SH-SY5Y (cell line): Measurements from ENCODE around the gene TBC1D32.

ENCODE experiments used
- GATA2 ChIP-seq: IDR thresholded peaks from 2 replicates; pipeline ENCODE4 v1.6.1; 2011; ENCODE audit warnings: mild to moderate bottlenecking, low read depth, low read length
- GATA3 ChIP-seq: IDR thresholded peaks from 2 replicates; pipeline ENCODE4 v1.6.1; 2011; ENCODE audit warnings: low read depth, mild to moderate bottlenecking, low read length, moderate library complexity

TBC1D32 gene

DNA sequence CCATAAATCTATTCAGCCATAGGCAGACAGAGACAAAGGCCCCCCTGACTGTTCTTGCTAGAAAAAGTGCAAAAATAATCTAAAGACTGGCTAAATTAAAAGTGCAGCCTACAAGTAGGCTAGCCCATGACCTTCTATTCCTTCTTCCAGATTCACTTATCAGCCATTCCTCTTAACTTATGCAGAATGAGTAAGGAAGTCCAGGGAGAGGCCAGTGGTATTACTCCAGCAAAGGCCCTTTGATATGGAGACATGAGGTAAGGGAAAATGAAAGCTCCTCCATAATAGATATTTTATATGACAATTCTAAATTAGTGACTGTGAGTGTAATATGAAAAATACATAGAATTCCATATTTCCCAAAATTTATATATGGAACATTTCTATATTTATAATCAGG lies 199.4 kb downstream of the TBC1D32 start:
- TF ChIP-seq GATA3 (no peak), GATA2 (no peak)

DNA sequence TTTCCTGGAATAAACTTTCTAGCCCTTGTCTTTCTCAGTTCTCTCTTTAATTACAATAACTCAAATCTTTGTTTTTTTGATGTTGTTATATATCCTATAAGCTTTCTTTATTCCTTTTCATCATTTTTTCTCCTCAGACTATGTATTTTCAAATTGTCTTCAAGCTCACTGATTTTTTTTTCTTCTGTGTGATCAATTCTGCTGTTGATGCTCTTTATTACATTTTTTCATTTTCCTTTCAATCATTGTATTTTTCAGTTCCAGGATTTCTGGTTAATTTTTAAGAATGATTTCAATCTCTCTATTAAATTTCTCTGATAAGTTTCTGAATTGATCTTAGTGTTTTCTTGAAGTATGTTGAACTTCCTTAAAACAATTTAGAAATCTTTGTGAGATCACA lies 209.7 kb downstream of the TBC1D32 start:
- TF ChIP-seq GATA3 (no peak), GATA2 (no peak)

DNA sequence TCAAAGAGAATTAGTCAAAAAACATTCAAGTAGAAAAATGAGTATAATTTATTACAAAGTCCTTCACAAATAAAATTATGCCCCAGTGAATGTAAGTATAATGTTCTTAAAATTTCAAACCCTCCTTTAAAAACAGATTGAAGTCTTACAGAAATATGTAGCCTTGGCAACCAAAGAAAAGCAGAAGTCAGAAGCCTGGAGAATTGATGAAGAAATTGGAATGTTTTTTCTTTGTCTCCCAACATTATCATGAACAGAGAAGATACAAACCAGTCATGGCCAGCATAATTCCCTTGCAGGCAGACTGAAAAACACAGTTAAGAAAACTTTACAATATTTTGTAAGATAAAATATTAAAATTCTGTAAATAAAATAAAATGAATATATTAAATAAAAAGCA lies 221.9 kb downstream of the TBC1D32 start:
- TF ChIP-seq GATA3 (no peak), GATA2 (no peak)

DNA sequence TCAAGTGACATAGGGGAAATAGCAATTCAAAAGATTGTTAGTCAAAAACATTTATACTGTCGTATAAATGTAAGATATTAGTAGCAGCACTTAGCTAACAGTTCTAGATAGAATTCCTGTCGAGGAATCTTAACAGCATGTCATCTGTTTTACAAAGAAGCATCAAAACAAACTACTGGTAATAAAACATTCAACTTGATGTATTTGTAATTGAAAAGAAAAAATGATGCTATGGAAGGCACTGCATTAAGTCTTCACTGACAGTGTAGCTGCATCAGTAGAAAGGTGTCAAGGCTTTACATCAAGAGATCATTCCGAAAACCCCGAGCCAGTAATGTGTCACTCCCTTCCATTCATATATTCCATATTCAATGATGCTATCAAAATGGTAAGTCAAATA lies 223.5 kb downstream of the TBC1D32 start:
- no peak for TF ChIP-seq GATA3
- no peak for TF ChIP-seq GATA2

DNA sequence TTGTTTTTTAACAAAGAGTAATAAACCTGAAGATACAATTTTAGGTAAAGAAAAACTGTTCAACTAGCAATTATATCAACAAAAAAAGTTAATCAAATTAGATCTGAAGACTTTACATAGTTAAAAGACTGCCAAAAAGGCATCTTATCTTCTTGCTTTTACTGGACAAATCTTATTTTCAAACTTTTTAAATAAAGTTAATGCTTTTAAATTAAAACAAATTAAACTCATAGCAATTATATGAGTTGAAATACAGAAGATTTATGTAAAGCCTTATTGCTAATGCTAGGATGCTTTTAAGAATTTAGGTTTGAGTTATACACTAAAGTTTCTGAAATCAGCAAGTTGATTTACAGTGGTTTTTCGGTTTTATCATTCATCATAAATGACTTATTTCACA lies 227.3 kb downstream of the TBC1D32 start:
- TF ChIP-seq GATA2 (no peak), GATA3 (no peak)

DNA sequence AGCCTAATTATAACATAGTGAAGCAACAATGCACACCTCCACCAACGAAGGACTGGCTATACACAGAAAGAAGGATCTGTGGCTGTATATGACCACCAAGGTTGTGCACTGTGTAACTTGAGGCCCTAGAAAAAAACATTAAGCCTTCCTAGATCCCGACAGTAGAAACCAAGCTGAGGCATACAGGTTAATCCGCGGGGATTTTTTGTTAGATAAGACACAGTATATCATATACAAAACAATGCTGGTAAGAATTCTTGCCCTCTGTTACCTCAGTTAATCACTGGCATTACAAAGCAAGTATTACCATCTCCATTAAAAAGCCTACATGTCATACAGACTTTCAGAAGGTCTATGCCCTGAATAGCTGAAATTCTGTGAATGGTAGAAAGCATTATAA lies 228.8 kb downstream of the TBC1D32 start:
- TF ChIP-seq GATA2 (no peak), GATA3 (no peak)

DNA sequence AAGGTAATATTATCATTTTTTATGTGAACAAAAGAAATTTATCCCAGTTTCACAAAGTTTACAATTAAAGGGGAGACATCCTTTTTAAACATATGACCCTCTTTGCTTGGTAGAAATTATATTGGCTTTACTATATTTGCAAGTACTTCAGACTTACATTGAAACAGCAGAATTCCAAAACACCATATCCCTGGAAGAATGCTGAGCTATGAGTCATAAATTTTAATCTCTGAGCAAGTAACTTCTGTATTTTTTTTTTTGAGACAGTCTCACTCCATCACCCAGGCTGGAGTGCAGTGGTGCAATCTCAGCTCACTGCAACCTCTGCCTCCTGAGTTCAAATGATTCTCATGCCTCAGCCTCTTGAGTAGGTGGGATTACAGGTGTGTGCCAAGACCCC lies 240.4 kb downstream of the TBC1D32 start:
- TF ChIP-seq GATA3 (no peak), GATA2 (no peak)

DNA sequence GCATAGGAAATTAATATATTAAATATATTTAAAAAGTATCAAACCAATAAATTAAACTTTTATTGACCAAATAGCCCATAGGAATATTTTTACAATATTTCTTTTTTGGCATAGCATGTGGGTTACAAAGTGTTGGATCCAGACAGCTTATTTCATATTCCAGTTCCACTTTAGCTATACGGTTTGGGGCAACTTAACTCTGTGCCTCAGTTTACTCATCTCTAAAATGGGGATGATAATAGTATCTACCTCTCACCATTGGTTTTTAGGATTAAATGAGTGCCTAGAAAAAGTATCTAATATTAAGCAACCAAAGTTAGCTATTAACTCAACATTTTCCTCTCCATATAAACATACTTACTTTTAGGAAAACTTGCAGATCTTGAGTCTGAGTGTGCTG lies 243.8 kb downstream of the TBC1D32 start:
- TF ChIP-seq GATA3 (no peak), GATA2 (no peak)

DNA sequence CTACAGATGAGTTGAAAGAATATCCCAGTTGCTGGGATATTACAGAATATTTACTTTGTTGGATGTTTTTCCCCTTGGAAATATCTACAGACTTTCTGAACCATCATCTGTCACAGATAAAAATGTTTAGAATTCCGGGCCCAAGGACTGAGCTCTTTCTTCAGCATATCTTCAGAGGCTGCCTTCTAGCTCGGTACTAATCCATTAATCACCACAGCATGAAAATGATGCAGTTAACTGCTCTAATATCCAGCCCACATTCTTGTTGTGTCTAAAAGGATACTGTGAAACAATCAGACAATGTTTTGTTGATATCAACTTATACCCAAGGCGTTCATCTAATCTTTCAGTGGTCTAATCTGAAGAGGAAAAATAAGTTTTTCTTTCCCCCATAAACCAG lies 247.4 kb downstream of the TBC1D32 start:
- TF ChIP-seq GATA3 = no peak
- TF ChIP-seq GATA2 = no peak

DNA sequence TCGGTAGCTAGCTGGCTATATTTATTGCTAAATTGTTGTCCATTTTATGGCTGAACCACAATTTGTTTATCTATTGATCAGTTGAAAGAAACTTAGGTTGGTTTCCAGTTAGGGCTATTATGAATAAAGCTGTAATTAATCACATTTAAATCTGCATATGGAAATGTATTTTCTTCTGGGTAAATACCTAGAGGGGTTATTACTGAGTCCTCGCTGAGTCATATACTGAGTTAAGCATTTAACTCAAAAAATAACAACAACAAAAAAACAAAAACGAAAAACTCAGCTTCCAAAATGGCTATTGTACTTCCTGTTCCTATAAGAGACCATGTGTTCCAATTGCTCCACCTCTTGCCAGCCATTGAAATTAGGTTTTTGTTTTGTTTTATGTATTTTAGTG lies 258.2 kb downstream of the TBC1D32 start:
- TF ChIP-seq GATA2 = no peak
- TF ChIP-seq GATA3 = no peak

DNA sequence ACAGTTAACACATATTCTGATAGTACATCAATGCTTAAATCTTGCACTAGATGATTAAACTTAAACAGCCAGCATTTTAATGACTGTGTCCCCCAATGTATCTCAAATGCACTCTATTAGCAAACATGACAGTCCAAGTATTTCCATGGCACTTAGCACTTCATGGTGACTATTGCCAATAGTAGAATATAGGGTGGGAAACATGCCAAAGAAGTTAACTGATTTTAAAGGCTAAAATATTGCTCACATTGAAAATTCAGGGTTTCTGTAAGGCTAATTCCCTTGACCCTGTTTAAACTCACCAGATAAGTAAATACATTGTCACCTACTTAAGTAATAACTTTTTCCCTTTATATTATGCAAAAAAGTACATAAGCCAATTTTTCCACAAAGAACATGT lies 266.9 kb downstream of the TBC1D32 start:
- TF ChIP-seq GATA3 = no peak
- no peak for TF ChIP-seq GATA2

DNA sequence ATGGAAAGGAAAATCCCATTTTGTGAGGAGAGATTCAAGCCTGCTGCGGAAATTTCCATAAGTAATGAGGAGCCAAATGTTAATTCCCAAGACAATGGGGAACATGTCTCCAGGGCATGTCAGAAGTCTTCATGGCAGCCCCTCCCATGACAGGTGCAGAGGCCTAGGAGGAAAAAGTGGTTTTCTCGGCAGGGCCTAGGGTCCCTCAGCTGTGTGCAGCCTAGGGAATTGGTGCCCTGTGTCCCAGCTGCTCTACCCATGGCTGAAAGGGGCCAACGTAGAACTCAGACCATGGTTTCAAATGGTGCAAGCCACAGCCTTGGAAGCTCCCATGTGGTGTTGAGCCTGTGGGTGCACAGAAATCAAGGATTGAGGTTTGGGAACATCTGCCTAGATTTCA lies 269.9 kb downstream of the TBC1D32 start:
- no peak for TF ChIP-seq GATA2
- TF ChIP-seq GATA3 = no peak

DNA sequence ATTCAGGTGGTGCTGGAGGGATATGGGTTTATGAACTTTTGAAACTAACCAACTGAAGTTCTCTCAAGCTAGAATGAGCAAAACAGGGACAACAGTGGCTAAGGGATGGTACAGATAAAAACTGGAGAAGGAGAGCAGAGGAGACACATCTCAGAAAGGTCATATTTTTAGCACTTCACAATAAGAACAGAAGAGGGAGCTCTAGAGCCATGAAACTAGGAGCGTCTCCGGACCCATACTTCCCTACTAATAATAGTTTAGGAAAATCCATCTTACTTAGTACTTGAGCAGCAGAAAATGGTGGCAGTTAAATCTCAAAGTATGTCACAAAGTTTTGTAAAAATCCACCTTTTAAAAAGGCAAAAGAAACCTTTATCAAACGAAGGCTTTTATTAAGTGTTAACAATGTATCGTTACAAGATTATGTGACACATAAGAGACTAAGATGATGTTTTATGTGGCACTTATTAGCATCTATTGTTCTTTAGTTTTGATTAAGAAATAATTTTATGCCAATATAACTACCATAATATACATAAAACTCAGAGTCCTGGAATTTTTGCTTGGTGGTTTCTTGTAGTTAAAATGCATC lies 278.6 kb downstream of the TBC1D32 start:
- TF ChIP-seq GATA2 = no peak
- TF ChIP-seq GATA3 = no peak

DNA sequence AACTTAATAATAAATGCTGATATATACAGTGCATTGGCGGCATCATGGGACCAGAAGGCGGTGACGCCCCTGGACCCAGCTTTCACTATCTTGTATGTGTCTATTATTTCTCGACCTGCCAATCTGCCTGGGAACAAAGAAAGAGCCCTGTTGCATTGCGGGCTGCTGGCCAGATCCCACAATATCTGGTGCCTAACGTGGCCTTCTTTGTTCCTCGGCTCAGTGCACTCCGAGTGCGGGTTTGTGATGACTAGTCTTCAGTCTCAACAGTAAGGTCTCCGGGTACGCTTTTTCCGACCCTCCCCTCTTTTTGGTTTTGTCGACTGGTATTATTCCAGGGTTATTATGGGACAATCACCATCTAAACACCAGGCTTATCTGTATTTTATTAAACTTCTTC lies 291.5 kb downstream of the TBC1D32 start:
- TF ChIP-seq GATA3 = no peak
- TF ChIP-seq GATA2 = no peak

DNA sequence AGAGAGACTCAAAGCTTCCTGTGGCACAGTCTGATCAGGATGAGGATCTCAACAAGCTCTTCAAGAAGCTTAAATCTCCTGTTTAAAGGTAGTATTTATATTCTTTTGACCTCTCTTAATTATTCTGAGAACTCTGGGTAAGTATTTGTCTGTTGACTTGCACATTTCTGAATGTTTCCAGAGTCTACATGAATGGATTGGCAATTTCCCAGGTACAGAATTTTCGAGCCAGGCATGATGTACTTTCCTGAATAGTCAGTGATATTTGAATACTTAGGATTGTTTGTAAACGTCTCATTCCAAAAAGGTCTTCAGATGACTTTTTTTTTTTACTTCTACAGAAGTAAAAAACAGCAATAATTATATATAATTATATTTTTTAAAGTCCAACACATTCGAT lies 293.4 kb downstream of the TBC1D32 start:
- TF ChIP-seq GATA3 (no peak), GATA2 (no peak)

DNA sequence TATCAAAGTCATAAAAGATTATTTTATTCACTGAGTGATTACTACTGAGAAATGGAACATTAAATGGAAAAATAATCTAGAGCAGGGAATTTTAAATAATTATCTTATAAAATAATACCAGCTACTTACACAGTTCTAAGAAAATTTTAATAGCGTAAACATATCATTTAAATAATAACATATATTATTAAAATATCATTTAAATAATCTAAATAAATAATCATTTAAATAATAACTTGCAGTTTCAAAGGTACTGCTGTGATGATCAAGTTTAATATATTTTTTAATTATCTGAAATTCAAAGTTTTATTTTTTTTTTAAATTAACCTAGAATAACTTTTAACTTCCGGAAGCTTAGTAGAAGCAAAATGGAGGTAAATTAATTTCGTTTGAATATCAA lies 301.2 kb downstream of the TBC1D32 start:
- TF ChIP-seq GATA3 (no peak), GATA2 (no peak)

DNA sequence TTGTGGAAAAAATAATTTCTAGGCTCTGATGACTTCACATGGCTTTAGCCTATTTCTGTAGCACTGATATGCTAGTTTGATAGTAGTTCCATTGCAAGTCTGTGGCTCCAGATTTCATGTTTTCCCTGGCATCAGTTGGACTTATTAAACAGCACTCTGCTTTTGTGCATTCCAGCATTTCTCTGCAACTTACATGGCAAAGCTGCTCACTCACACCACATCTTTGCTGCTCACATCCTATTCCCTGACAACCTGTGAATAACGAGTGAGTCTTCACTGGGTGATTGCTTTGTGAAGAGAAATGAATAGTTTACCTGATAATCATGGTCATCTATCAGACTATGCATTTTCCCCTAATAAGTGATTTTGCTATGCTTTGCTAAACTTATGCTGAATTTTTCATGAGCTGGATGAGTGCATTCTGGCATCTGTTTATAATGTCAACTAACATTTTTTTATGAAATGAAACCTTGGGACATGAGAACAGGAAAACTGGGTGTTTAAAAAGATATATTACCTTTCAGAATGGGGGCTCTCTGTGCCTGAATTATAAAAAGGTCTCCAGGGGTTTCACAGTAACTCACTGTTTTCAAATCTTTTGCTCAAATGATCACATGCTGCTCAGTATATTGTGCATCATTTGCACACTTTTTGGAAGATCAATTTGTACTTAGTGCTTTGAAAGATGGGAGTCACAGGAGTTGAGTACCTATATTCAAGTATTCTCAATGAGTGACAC lies 301.8 kb downstream of the TBC1D32 start:
- no peak for TF ChIP-seq GATA3
- TF ChIP-seq GATA2 = no peak
